ENCODE results near the gene AP2B1.

Gene AP2B1

DNA sequence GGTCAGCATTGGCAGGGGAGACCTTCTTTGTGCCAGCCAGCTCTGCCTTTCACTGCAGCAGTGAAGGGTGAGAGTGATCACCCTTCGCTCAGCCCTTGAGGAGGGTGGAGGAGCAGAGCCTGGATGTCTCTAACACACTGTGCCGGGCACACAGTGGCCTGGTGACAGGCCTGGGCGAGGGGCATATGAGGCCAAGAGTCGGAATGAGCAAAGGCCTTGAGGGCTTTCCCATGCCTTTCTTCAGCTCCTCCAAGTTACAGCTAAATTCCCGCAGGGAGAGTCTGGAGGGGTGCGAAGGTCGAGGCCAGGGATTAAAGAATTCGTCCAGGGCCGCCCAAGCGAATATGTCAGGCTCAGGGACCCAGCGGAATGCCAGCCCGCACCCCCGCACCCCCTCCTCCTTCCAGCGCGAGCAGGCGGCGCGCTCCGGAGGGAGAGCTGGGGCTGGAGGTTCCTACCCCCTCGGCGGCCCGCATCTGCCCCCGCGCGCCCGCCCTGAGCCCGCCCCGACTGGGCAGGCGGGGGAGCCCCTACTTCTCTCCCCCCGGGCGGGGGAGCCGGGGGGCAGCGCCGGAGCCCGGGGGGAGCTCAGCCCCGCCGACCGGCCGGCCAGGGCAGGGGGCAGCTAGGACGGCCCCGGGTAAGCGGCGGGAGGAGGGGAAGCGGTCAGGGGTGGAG, 144.3 kb downstream of the AP2B1 start, which contains the start of gene RASL10B:
Gene RASL10B, plus strand, starts transcription at position 401 of the 678 bp plus-strand sequence. CDS start 3,546 bp downstream, outside the sequence.
- Histone ChIP-seq H3K4me1 (ENCODE audit: low read length) (peaks cover 16% of the 10 kb centered on the region), H3K9me2 (replicated peaks; ENCODE audit: insufficient read depth, low read length) (no peaks in the 10 kb centered on the region), H2AFZ (ENCODE audit: low read length) (no peak within 1 kb of the TSS), H3K9ac (ENCODE audit: low read length) (no peak within 1 kb of the TSS), H3F3A (ENCODE audit: insufficient read depth, low read length) (no peaks in the 10 kb centered on the region), H3K27ac (ENCODE audit: low read length) (no peak within 1 kb of the TSS), H3K9me3 (replicated peaks; ENCODE audit: insufficient read depth, low read length) (no peaks in the 10 kb centered on the region), H3K4me3 (ENCODE audit: low read length) (no peak within 1 kb of the TSS), H3K27me3 (replicated peaks; ENCODE audit: insufficient read depth, low read length) (no peaks in the 10 kb centered on the region), H3K4me2 (ENCODE audit: low read depth, low read length) (no peak within 1 kb of the TSS), H3K79me2 (ENCODE audit: low read length) (no peaks in the 10 kb centered on the region), H3K36me3 (replicated peaks; ENCODE audit: insufficient read depth, low read length) (no peaks in the 10 kb centered on the region), H4K20me1 (ENCODE audit: insufficient read depth, low read length) (no peaks in the 10 kb centered on the region)
- TF ChIP-seq EZH2 (optimal IDR thresholded peaks at IDR 0.05; ENCODE audit: low read depth, low read length): no peak
- TF ChIP-seq, protein P1, sequence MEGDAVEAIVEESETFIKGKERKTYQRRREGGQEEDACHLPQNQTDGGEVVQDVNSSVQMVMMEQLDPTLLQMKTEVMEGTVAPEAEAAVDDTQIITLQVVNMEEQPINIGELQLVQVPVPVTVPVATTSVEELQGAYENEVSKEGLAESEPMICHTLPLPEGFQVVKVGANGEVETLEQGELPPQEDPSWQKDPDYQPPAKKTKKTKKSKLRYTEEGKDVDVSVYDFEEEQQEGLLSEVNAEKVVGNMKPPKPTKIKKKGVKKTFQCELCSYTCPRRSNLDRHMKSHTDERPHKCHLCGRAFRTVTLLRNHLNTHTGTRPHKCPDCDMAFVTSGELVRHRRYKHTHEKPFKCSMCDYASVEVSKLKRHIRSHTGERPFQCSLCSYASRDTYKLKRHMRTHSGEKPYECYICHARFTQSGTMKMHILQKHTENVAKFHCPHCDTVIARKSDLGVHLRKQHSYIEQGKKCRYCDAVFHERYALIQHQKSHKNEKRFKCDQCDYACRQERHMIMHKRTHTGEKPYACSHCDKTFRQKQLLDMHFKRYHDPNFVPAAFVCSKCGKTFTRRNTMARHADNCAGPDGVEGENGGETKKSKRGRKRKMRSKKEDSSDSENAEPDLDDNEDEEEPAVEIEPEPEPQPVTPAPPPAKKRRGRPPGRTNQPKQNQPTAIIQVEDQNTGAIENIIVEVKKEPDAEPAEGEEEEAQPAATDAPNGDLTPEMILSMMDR (IDR thresholded peaks at IDR 0.05; ENCODE audit: low read length): no peak
- TF ChIP-seq EZH2phosphoT487 (IDR thresholded peaks at IDR 0.05; ENCODE audit: low read length): no peak
- DNase-seq: no peak

DNA sequence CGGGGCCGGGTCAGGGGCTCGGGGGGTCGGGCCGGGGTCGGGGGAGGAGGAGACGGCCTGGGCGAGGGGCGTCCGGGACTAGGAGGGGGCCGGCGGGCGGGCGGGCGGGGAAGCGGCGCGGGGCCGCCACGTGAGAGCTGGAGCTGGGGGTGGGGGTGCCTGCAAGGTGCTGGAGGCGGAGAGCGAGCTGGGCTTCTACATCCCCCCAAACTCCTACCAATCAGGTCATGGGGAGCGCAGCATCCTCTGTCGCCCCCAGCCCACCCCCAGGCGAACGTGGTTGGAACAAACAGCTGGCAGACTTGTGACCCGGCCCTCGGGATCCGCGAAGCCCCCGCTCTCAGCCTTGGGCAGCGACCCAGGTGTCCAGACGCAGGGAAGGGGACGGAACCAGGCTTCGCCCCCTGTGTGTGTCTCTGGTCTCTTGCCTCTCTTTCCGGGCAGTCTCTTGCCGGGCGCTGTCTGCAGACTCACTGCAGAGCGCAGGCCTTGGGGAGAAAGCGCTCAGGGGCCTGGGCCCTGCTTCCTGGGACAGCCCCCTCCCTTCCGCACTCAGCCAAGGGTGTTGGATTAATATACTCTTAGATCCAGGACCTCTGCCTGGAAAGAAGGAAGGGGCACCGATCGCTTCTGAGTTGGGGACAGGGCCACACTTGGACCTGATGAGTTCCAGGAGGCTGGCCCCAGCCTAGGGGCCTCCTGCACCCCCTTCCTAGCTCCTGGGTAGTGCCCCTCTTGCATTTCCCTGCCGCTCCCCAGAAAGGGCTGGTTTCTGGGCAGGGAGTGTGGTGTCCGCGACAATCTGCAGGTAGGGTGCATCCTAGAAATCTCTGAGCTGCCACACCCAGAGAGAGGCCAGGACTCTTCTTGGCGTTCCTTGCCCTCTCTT, 145.0 kb downstream of the AP2B1 start:
- no peak overlapping the region for H3K9ac ChIP-seq (ENCODE audit: low read length)

GRCh38 chr17:35732806-35733136, 145.6 kb downstream of the AP2B1 start:
- TF ChIP-seq EZH2 (optimal IDR thresholded peaks at IDR 0.05; ENCODE audit: low read depth, low read length) (no peak), EZH2phosphoT487 (IDR thresholded peaks at IDR 0.05; ENCODE audit: low read length) (no peak)
- TF ChIP-seq, protein P1 (IDR thresholded peaks at IDR 0.05; ENCODE audit: low read length): no peak
- Histone ChIP-seq H2AFZ (ENCODE audit: low read length) (no peak overlapping the region), H4K20me1 (ENCODE audit: insufficient read depth, low read length) (no peaks in the 10 kb centered on the region), H3K4me3 (ENCODE audit: low read length) (no peak overlapping the region), H3K9ac (ENCODE audit: low read length) (no peak overlapping the region), H3K79me2 (ENCODE audit: low read length) (no peaks in the 10 kb centered on the region), H3K27ac (ENCODE audit: low read length) (no peak overlapping the region), H3K4me2 (ENCODE audit: low read depth, low read length) (no peak overlapping the region), H3K9me2 (replicated peaks; ENCODE audit: insufficient read depth, low read length) (no peaks in the 10 kb centered on the region), H3K4me1 (ENCODE audit: low read length) (peaks cover 3% of the 10 kb centered on the region; the same call in 1 of the 2 replicates), H3K9me3 (replicated peaks; ENCODE audit: insufficient read depth, low read length) (no peaks in the 10 kb centered on the region), H3K27me3 (replicated peaks; ENCODE audit: insufficient read depth, low read length) (no peaks in the 10 kb centered on the region), H3F3A (ENCODE audit: insufficient read depth, low read length) (no peaks in the 10 kb centered on the region), H3K36me3 (replicated peaks; ENCODE audit: insufficient read depth, low read length) (no peaks in the 10 kb centered on the region)
- DNase-seq: no peak

More for the DNA sequence above, 145.0 kb downstream of the AP2B1 start:
- Histone ChIP-seq H3K27ac (ENCODE audit: low read length) (no peak overlapping the region), H3K4me3 (ENCODE audit: low read length) (no peak overlapping the region), H3K27me3 (replicated peaks; ENCODE audit: insufficient read depth, low read length) (no peaks in the 10 kb centered on the region), H3K9me3 (replicated peaks; ENCODE audit: insufficient read depth, low read length) (no peaks in the 10 kb centered on the region), H3K9me2 (replicated peaks; ENCODE audit: insufficient read depth, low read length) (no peaks in the 10 kb centered on the region), H3K4me2 (ENCODE audit: low read depth, low read length) (no peak overlapping the region), H3K79me2 (ENCODE audit: low read length) (no peaks in the 10 kb centered on the region), H3K36me3 (replicated peaks; ENCODE audit: insufficient read depth, low read length) (no peaks in the 10 kb centered on the region), H3F3A (ENCODE audit: insufficient read depth, low read length) (no peaks in the 10 kb centered on the region), H4K20me1 (ENCODE audit: insufficient read depth, low read length) (no peaks in the 10 kb centered on the region), H3K4me1 (ENCODE audit: low read length) (peaks cover 9% of the 10 kb centered on the region), H2AFZ (ENCODE audit: low read length) (no peak overlapping the region)
- TF ChIP-seq EZH2 (optimal IDR thresholded peaks at IDR 0.05; ENCODE audit: low read depth, low read length) (no peak), EZH2phosphoT487 (IDR thresholded peaks at IDR 0.05; ENCODE audit: low read length) (no peak)
- TF ChIP-seq, protein P1 (IDR thresholded peaks at IDR 0.05; ENCODE audit: low read length): no peak
- no peak for DNase-seq
